ENCODE data around the gene PYCR2. TPM values are rescaled to one million over a fixed set of nuclear protein-coding genes. Genes with fewer than 3 reads are reported as not detected.

The PYCR2 gene
- total RNA-seq, 1 donor from 2014 or later: 64.0 TPM

DNA sequence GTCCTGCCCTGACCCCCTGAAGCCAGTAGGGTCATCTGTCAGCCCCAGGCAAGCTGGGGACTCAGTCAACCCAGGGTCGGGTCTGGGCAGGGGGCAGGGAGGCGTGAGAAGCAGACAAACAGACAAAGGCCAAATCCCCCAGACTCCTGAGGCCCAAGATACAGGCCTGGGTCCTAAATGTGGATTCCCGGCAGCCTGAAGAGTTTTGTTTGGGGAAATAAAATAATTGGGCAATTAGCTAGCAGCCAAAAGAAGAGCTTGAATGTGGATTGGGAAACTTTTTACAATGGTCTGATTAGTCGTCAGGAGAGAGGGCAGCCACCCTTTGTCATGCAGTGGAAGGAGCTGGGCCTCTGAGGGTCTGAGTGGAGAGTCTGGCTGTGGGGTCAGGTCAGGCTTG is 21.5 kb upstream of the PYCR2 start:
- TF ChIP-seq CTCF (IDR thresholded peaks at IDR 0.05; ENCODE audit: borderline replicate concordance): no peak
- H3K27me3 ChIP-seq (ENCODE audit: low read depth): peaks cover 13% of the 10 kb centered on the region
- DNase-seq: no peak

DNA sequence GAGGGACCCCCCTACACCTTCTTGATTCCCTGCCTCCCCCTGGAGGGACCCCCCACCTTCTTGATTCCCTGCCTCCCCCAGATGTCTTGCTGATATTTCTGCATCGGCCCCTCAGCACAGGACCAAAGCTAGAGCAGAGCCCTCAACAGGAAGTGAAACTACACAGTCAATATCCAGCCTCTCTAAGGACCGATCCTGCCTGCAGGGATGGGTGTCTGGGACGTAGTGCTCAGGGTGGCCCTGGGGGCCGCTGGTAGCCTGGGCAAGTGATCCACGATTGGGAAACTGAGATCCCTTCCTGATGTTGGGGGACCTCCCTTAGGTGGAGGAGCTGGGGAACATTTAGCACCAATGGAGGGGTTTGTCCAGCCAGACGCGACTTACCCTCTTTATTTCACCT is 20.9 kb upstream of the PYCR2 start:
- intact Hi-C loops (cut with micrococcal nuclease): no loop called here
- Histone ChIP-seq H3K27me3 (ENCODE audit: low read depth) (peaks cover 7% of the 10 kb centered on the region), H3K27ac (replicated peaks) (no peak overlapping the region), H3K9me3 (replicated peaks) (no peaks in the 10 kb centered on the region), H3K4me3 (no peak overlapping the region), H3K36me3 (no peaks in the 10 kb centered on the region), H3K4me1 (peaks cover 30% of the 10 kb centered on the region)
- TF ChIP-seq CTCF (IDR thresholded peaks at IDR 0.05; ENCODE audit: borderline replicate concordance): no peak
- no peak for DNase-seq

More for the DNA sequence above, 21.5 kb upstream of the PYCR2 start:
- H3K4me1 ChIP-seq: peaks cover 24% of the 10 kb centered on the region
- H3K4me3 ChIP-seq: no peak overlapping the region
- H3K9me3 ChIP-seq (replicated peaks): no peaks in the 10 kb centered on the region
- intact Hi-C loops (cut with micrococcal nuclease): no loop called here
- H3K27ac ChIP-seq (replicated peaks): no peak overlapping the region
- H3K36me3 ChIP-seq: no peaks in the 10 kb centered on the region

- Histone ChIP-seq H3K9me3 (replicated peaks) (no peaks in the 10 kb centered on the region), H3K4me1 (peaks cover 32% of the 10 kb centered on the region), H3K27ac (replicated peaks) (no peak overlapping the region), H3K36me3 (no peaks in the 10 kb centered on the region), H3K4me3 (no peak overlapping the region), H3K27me3 (ENCODE audit: low read depth) (peaks cover 6% of the 10 kb centered on the region)
- no peak for TF ChIP-seq CTCF (IDR thresholded peaks at IDR 0.05; ENCODE audit: borderline replicate concordance)
- intact Hi-C loops (cut with micrococcal nuclease): no loop called here
- DNase-seq: no peak
Measured at GRCh38 chr1:225944387-225944786, 20.3 kb upstream of the PYCR2 start.

GRCh38 chr1:225943582-225943981 is 19.5 kb upstream of the PYCR2 start:
- H3K4me3 ChIP-seq: no peak overlapping the region
- no peak for DNase-seq
- peaks cover 3% of the 10 kb centered on the region for H3K27me3 ChIP-seq (ENCODE audit: low read depth)
- peak overlapping the region; percentile 27 for H3K27ac ChIP-seq (replicated peaks)
- no peak for TF ChIP-seq CTCF (IDR thresholded peaks at IDR 0.05; ENCODE audit: borderline replicate concordance)
- intact Hi-C loops (cut with micrococcal nuclease): no loop called here
- no peaks in the 10 kb centered on the region for H3K9me3 ChIP-seq (replicated peaks)
- no peaks in the 10 kb centered on the region for H3K36me3 ChIP-seq
- peaks cover 32% of the 10 kb centered on the region for H3K4me1 ChIP-seq

DNA sequence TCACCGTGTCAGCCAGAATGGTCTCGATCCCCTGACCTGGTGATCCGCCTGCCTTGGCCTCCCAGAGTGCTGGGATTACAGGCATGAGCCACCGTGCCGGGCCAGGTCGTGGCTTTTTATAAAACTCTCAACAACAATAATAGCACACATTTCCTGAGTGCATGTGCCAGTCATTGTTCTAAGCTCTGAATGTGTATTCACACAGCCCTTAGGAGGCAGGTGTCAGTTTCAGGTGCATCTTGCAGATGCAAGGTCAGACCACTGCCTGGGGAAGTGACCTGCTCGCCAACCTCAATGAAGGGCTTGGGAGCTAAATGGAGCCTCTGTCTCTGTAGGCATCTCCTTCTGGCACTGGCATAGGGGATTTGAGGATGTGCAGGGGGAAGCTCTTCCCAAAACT is 18.5 kb upstream of the PYCR2 start:
- Histone ChIP-seq H3K27me3 (ENCODE audit: low read depth) (no peaks in the 10 kb centered on the region), H3K27ac (replicated peaks) (peak overlapping the region; percentile 75), H3K9me3 (replicated peaks) (no peaks in the 10 kb centered on the region), H3K4me1 (peaks cover 32% of the 10 kb centered on the region), H3K36me3 (no peaks in the 10 kb centered on the region), H3K4me3 (no peak overlapping the region)
- DNase-seq: no peak
- no peak for TF ChIP-seq CTCF (IDR thresholded peaks at IDR 0.05; ENCODE audit: borderline replicate concordance)
- intact Hi-C loops (cut with micrococcal nuclease): no loop called here

GRCh38 chr1:225941942-225942222 is 17.8 kb upstream of the PYCR2 start:
- intact Hi-C loops (cut with micrococcal nuclease): no loop called here
- peaks cover 32% of the 10 kb centered on the region for H3K4me1 ChIP-seq
- no peak for TF ChIP-seq CTCF (IDR thresholded peaks at IDR 0.05; ENCODE audit: borderline replicate concordance)
- no peaks in the 10 kb centered on the region for H3K9me3 ChIP-seq (replicated peaks)
- H3K27ac ChIP-seq (replicated peaks): peak overlapping the region; percentile 75
- H3K4me3 ChIP-seq: no peak overlapping the region
- H3K27me3 ChIP-seq (ENCODE audit: low read depth): no peaks in the 10 kb centered on the region
- DNase-seq: no peak
- no peaks in the 10 kb centered on the region for H3K36me3 ChIP-seq
